Peyer's patch (tissue), 4 donors: ENCODE data around the gene DDIT3. TPM values are rescaled to one million over a fixed set of nuclear protein-coding genes. Genes with fewer than 3 reads are reported as not detected.

ENCODE experiments used
- DNase-seq, 3 donors: peaks; one replicate each; pipeline ENCODE4 v3.0.0-alpha.2; 2017 to 2019
- H3K27ac ChIP-seq, 4 donors: fragments of 200-600 bp; sonication (generic); one replicate each; pipeline ENCODE4 v1.5.1; 2016 to 2019
- H3K27me3 ChIP-seq, 2 donors: fragments of 200-600 bp; sonication (generic); one replicate each; pipeline ENCODE4 v1.5.1; 2019
- H3K36me3 ChIP-seq, 3 donors: fragments of 200-600 bp; sonication (generic); one replicate each; pipeline ENCODE4 v1.5.1; 2016 to 2019
- H3K4me1 ChIP-seq, 4 donors: fragments of 200-600 bp; sonication (generic); one replicate each; pipeline ENCODE4 v1.5.1; 2016 to 2019
- H3K4me3 ChIP-seq, 4 donors: fragments of 200-600 bp; sonication (generic); 1 replicate in 3 of 4; 2 replicates in 1 of 4; pipeline ENCODE4 v1.5.1; 2016 to 2019; ENCODE audit warnings: mild to moderate bottlenecking in 1 of 4
- H3K9me3 ChIP-seq, 4 donors: fragments of 200-600 bp; sonication (generic); one replicate each; pipeline ENCODE4 v1.5.1; 2016 to 2019; ENCODE audit warnings: mild to moderate bottlenecking in 1 of 4
- POLR2A ChIP-seq, 2 donors: fragments of 450-650 bp; IDR thresholded peaks; one replicate each; pipeline ENCODE4 v1.5.1; 2017; ENCODE audit warnings: antibody characterized with exemption in 2 of 2, mild to moderate bottlenecking in 2 of 2, moderate library complexity in 2 of 2
- total RNA-seq, 4 donors: library from RNA; depleted of rRNA; stranded (reverse); fragments of >200 nt; gene quantifications; one replicate each; pipeline ENCODE4 v1.1.0, GENCODE V29; 2016
- TF ChIP-seq, protein P1 (sequence below), 6 experiments: fragments of 450-650 bp in 4 of 6; fragments of 200-600 bp in 2 of 6; sonication (generic) in 1 of 6; IDR thresholded peaks; one replicate each; pipeline ENCODE4 v1.5.1; 2017 to 2019; ENCODE audit warnings: antibody characterized with exemption in 6 of 6, mild to moderate bottlenecking in 3 of 6, moderate library complexity in 1 of 6

The DDIT3 gene
- total RNA-seq, 4 donors from 2014 or later, result 9.1 to 44.6 (median 24.0) TPM

DNA sequence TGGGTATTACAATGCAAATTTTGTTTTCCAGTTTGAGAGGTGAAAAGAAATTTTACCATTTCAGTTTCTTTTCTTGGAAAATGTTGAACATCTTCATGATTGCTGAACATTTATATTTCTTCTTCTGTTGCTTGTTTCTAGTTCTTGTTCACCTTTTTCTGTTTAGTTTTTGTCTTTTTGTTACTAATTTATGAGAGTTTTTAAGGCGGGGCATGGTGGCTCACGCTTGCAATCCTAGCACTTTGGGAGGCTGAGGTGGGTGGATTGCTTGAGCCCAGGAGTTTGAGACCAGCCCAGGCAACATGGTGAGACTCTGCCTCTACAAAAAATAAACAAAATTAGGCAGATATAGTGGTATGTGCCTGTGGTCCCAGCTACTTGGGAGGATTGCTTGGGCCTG is 40.2 kb upstream of the DDIT3 start:
- H3K27me3 ChIP-seq, result no peaks in the 10 kb centered on the region
- H3K9me3 ChIP-seq, result no peaks in the 10 kb centered on the region
- no peak for DNase-seq
- H3K36me3 ChIP-seq, result no peaks in the 10 kb centered on the region
- H3K4me3 ChIP-seq, result no peak overlapping the region
- H3K27ac ChIP-seq, result no peak overlapping the region
- no peaks in the 10 kb centered on the region for H3K4me1 ChIP-seq
- no peak for TF ChIP-seq POLR2A (IDR thresholded peaks at IDR 0.05)
- TF ChIP-seq, protein P1, sequence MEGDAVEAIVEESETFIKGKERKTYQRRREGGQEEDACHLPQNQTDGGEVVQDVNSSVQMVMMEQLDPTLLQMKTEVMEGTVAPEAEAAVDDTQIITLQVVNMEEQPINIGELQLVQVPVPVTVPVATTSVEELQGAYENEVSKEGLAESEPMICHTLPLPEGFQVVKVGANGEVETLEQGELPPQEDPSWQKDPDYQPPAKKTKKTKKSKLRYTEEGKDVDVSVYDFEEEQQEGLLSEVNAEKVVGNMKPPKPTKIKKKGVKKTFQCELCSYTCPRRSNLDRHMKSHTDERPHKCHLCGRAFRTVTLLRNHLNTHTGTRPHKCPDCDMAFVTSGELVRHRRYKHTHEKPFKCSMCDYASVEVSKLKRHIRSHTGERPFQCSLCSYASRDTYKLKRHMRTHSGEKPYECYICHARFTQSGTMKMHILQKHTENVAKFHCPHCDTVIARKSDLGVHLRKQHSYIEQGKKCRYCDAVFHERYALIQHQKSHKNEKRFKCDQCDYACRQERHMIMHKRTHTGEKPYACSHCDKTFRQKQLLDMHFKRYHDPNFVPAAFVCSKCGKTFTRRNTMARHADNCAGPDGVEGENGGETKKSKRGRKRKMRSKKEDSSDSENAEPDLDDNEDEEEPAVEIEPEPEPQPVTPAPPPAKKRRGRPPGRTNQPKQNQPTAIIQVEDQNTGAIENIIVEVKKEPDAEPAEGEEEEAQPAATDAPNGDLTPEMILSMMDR (IDR thresholded peaks at IDR 0.05), result no peak

DNA sequence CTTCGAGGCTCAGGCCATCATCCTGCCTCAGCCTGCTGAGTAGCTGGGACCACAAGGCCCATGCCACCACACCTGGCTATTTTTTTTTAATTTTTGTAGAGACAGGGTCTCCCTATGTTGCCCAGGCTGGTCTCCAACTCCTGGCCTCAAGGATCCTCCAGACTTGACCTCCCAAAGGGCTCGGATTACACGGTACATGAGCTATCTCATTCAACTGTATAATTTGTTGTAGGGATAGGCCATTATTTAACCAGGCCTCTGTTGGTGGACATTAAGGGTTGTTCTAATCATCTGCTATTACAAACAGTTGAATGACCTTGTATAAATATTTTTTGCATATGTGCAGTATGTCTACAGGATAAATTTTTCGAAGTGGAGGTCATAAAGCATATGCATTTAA is 38.5 kb upstream of the DDIT3 start:
- H3K27me3 ChIP-seq, result no peaks in the 10 kb centered on the region
- H3K4me1 ChIP-seq, result no peaks in the 10 kb centered on the region
- H3K27ac ChIP-seq, result no peak overlapping the region
- H3K4me3 ChIP-seq, result no peak overlapping the region
- no peaks in the 10 kb centered on the region for H3K36me3 ChIP-seq
- no peak for TF ChIP-seq POLR2A (IDR thresholded peaks at IDR 0.05)
- TF ChIP-seq, protein P1 (IDR thresholded peaks at IDR 0.05), result no peak
- DNase-seq, result no peak
- H3K9me3 ChIP-seq, result no peaks in the 10 kb centered on the region

DNA sequence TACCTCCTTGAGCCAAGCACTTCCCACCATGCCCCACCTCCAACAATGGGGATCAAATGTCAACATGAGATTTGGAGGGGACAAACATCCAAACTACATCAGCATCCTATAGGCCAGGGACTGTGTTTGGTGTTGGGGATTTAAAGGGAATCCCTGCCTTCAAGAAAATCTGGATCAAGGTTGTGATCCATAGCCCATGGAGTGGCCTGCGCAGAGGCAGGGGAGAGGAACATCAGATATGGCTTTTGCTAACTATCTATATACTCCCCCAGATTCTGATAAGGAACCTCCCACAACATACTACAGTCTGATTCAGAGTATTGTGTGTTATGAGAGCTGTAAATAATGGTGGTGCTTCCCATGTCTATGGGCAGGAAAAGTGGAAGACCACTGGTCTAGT is 34.6 kb upstream of the DDIT3 start:
- DNase-seq, result no peak
- Histone ChIP-seq H3K4me1 (peaks cover 0 to 5% (median 3%) of the 10 kb centered on the region in 4 donors), H3K36me3 (no peaks in the 10 kb centered on the region), H3K4me3 (no peak overlapping the region), H3K27me3 (no peaks in the 10 kb centered on the region), H3K9me3 (no peaks in the 10 kb centered on the region), H3K27ac (no peak overlapping the region)
- no peak for TF ChIP-seq POLR2A (IDR thresholded peaks at IDR 0.05)
- TF ChIP-seq, protein P1 (IDR thresholded peaks at IDR 0.05), result no peak

DNA sequence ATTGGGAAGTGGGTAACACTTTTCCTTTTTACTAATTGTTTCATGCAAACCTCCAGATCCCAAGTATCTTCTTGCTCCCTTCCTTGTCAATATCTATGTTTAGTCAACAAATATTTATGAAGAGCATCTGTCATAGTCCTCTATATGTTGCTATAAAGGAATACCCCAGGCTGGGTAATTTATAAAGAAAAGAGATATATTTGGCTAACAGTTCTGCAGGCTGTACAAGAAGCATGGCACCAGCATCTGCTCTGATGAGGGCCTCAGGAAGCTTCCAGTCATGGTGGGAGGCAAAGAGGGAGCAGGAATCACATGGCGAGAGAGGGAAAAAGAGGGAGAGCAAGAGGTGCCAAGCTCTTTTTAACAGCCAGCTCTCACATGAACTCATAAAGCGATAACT is 34.1 kb upstream of the DDIT3 start:
- TF ChIP-seq POLR2A (IDR thresholded peaks at IDR 0.05), result no peak
- no peak for DNase-seq
- no peaks in the 10 kb centered on the region for H3K9me3 ChIP-seq
- no peak overlapping the region for H3K4me3 ChIP-seq
- no peak overlapping the region for H3K27ac ChIP-seq
- peaks cover 0 to 10% (median 3%) of the 10 kb centered on the region in 4 donors for H3K4me1 ChIP-seq
- no peaks in the 10 kb centered on the region for H3K27me3 ChIP-seq
- H3K36me3 ChIP-seq, result no peaks in the 10 kb centered on the region

GRCh38 chr12:57553343-57554202 is 33.3 kb upstream of the DDIT3 start:
- no peak for DNase-seq
- Histone ChIP-seq H3K36me3 (no peaks in the 10 kb centered on the region), H3K9me3 (no peaks in the 10 kb centered on the region), H3K27me3 (no peaks in the 10 kb centered on the region), H3K27ac (no peak overlapping the region), H3K4me1 (peaks cover 0 to 11% (median 3%) of the 10 kb centered on the region in 4 donors), H3K4me3 (no peak overlapping the region)
- TF ChIP-seq, protein P1 (IDR thresholded peaks at IDR 0.05), result no peak
- TF ChIP-seq POLR2A (IDR thresholded peaks at IDR 0.05), result no peak

DNA sequence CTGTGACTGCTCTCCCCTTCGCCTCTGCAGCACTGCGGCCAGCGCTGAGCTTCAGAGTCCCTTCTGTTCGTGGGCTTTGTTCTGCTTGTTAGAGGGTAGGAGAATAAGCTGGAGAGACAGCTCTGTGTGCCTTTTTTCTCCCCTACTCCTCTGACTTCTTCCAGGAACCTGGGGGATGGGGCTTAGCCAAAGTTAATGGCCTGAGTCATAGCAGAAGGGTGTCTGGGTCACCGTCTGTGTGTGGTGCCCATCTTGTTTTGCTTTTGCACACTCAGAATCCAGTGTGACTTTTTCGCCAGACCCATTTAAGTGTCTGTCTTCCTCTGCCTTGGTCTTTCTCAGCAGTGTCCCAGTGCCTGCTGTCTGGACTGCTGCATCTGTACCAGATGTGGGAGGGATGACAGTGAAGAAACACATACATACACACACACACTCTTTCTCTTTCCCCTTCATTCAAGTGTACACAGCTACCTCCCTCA is 32.6 kb upstream of the DDIT3 start:
- H3K9me3 ChIP-seq, result no peaks in the 10 kb centered on the region
- H3K27ac ChIP-seq, result no peak overlapping the region
- no peak for DNase-seq
- H3K4me3 ChIP-seq, result no peak overlapping the region
- H3K4me1 ChIP-seq, result peaks cover 0 to 11% (median 3%) of the 10 kb centered on the region in 4 donors
- H3K36me3 ChIP-seq, result no peaks in the 10 kb centered on the region
- no peak for TF ChIP-seq POLR2A (IDR thresholded peaks at IDR 0.05)
- TF ChIP-seq, protein P1 (IDR thresholded peaks at IDR 0.05), result no peak
- H3K27me3 ChIP-seq, result no peaks in the 10 kb centered on the region
